DMS53 treated with DMSO at 0.1 percent for 48 hours (cell line): ENCODE results near the gene MAPK8.

Experiments
- DNase-seq: peaks from one replicate; lab custom pipeline; 2025; ENCODE audit not compliant: unreplicated experiment; lab: John Stamatoyannopoulos, UW

MAPK8 gene

DNA sequence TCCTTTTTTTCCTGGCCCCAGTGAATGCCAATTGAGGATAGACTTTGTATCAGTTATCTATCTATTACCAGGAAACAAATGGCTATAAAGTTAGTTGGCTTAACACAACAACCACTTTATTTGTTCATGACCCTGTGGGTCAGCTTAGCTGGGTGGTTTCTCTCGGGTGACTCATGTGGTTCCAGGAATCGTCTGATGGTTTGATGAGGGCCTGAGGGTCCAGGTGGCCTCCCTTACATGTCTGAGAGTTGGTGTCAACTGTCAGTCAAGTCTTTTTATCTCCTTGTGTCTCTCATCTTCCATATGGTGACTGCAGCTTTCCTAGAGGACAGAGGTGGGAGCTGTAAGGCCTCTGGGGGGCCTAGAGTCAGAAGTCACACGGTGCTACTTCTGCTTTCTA, 15.3 kb upstream of the MAPK8 start:
- no peak for DNase-seq

DNA sequence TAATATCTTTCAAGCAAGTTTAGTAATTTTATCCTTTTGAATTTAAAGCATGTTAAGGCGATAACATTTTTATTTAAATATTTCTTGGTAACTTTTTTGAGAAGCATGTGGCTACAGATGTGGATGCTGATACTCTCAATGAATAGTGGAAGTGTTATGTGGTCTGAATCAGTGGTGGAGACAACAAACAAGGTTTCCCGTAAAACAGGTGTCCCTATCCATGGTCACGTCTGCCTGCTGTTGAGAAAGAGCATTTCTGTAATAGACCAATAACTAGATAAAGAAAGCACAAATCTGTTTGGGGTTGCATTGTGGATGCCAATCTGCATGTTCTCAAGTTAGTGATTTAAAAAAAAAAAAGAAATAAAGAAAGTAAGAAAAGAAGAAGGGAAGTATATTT, 13.9 kb upstream of the MAPK8 start:
- no peak for DNase-seq

DNA sequence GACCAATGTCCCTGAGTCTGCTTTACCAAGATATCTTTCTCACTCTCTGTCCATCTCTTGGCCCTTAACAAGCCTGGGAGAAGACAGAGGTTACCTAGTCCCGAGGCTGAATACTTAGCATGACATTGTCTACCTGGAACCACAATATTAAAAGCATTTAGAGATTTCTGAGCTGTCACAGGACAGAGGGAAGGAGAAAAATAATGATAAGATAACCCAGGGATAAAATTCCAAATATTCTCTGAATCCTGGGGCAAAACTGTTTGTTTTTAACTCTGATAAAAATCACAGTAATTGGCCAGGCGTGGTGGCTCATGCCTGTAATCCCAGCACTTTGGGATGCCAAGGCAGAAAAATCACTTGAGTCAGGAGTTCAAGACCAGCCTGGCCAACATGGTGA, 12.0 kb upstream of the MAPK8 start:
- DNase-seq = no peak

DNA sequence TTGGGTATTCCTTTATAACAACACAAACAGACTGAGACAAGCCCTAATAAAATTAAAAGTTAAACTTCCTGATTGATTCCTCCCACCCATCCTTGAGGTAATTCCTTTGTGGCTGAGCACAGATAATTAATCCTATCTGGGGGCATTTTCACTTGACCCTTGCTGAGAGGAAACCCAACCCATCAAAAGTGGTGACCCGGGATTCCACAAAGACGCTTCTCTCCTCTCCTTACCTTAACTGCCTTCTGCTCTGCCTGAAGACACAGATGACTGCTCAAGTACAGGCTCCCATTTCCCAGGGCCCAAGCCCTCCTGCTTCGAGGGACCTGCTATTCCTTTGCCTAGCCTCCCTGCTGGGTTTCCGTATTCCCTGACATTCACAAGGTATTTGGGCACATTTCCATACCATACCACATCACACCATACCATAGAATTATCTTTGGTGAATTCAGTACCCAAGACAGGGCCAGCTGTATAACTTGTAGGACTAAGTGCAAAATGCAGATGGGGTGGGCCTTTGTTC, 9.8 kb upstream of the MAPK8 start:
- no peak for DNase-seq

DNA sequence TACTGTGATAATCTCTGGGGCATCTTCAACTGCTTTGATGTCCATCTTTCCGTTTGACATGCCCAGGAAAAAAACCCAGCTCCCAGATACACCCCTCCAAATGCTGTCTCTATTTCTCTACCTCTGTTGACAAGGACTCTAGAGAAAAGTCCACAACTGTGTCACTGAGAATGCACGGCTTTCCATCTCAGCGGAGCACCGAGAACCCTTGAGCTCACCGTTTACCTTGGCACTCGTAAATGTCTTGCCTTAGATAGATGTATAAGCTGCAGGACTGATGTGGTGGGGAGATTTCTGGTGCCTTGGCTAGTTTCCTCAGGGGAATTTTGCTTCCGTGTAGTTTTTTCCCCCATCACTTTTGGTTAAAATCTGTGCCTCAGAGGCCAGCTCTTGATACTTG, 7.4 kb upstream of the MAPK8 start:
- no peak for DNase-seq

DNA sequence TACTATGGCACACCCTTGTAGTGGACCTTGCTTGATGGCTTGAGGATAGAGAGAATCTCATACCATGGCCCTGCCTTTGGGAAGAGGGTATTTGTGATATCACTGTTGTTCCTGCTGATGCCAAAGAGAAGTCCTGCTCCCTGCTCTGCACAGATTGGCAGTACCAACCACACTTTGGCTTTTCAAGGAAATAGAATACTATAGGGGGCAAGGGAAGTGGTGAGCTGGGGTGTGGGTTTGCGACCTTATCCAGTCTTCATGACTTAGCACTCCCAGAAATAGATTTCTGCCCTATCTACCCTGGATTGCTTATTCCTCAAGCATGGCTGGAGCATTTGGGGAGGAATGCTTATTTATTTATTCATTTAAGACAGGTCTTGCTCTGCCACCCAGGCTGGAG, 6.8 kb upstream of the MAPK8 start:
- DNase-seq = no peak

DNA sequence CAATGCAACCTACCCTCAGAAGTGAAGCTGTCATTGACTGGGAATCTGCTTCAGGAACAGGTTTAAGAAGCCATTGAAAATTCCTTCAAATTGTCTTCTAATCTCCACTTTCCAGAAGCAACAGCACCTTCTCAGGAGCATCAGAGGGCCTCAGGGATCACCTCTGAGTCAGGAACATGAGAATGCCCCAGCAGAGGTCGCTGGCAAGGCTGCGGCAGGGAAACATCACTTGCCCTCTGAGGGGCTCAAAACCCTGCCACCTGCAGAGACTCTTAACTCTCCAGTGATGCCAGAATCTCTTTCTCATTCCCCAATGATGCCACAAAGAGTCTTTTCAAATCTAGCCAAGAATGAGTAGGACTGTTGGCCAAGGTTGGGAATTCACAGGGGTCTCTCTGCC, 5.9 kb upstream of the MAPK8 start:
- no peak for DNase-seq

DNA sequence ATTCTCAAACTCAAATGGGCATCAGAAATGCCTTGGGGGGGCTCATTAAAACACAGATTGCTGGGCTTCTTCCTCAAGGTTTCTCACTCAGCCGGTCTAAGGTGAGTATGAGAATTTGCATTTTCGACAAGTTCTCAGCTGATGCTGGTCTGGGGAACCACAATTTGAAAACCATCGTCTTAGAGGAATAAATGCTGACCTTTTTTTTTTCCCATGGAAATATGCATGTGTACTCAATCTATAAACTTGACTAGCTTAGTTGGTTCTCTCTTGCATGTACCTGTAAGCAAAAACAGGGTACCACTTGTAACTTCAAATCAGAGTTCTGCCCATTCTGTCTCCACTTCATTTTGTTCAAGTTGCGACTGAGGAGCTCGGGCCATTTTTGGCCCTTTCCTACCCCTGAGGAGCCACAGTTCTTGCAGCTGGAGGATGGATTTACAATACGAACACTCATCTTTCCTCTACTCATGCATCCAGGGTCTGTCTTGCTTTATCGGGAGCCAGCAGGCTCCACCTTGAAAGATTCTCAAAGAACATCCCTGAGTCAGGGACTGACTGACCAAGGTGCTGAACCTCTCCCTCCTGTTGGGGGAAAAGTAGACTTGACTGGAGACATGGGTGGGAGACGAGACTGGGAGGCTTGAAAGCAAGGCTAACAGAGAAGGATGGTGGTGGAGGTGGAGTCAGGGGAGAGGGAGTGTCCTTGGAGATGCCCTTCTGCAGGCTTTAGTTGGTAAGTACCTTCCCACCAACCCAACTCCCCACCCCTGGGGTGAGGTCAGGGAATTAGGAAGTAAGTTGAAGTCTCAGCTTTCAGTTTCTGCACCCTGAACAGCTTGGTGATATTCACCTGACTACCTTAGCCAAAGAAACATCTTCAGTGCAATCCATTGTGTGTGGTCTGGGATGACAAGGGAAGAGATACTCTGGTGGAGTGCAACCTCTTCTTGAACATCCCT, 3.7 kb upstream of the MAPK8 start:
- DNase-seq = no peak

DNA sequence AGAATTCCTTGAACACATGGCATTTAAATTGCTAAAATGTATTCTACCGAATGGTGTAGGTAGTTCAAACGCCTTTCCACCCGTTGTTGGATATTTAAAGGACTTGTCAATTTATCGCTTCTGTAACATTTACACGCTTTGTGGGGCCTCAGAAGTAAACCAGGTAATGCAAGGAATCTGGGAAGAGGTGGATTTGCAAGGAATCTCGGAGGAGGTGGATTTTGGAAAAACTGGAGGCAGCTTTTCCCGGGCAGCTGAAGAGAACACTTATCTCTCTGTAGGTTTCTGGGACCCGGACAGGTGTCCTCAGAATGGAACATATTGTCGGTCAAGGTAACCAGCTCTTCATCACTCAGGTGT, 592 bp upstream of the MAPK8 start:
- DNase-seq = no peak

DNA sequence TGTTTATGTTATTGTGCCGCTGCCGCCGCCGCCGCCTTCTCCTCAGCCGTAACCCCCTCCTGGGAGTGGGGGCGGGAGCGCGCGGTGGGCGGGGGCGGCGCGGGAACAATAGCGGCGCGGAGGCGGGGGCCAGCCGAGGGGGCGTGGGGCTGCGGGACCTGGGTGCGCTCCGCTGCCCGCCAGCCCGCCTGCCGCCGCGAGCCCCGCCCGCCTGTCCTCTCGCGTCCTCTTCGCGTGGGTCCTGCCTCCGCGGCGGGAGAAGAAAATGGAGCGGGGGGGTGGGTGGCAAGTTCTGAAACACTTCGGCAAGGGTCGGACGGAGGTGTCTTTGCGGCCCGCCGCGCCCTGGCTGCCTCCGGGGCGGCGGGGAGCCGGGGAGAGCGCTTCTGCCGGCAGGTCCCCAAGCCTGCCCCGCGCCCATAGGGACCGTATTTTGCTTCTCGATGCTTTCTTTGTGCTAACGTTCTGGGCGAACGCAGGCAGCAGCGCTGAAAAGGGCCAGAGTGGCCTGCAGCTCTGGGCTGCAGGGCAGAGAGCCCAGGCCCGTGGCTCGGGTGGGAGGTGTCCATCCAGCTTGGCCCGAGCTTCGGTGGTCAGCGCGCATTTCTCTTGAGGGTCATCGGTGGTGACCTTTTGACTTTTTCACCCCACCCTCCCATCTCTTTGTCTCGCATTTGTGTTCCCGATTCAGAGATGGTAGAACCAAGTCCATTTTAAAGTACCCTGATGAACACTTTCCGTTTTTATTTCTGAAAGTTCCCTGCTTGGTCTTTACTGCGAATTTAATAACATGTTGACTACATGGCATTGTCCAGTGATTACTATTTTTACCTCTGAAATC, 613 bp downstream of the MAPK8 start:
- peak; percentile 22 for DNase-seq

DNA sequence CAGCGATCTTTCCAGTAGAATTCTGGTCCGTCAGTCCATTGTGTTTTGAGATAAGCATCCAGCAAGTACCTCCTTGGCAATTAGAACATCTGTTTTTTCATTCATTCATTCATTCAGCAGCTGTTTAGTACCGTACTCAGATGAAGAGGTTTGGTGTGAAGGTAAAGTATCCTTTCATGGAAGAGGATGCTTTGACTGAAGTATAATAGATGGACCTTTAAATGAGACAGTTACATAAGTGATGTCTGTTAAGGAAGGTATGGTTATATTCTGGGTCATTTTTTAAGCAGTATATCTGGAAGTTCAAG, 1.2 kb downstream of the MAPK8 start:
- no peak for DNase-seq

DNA sequence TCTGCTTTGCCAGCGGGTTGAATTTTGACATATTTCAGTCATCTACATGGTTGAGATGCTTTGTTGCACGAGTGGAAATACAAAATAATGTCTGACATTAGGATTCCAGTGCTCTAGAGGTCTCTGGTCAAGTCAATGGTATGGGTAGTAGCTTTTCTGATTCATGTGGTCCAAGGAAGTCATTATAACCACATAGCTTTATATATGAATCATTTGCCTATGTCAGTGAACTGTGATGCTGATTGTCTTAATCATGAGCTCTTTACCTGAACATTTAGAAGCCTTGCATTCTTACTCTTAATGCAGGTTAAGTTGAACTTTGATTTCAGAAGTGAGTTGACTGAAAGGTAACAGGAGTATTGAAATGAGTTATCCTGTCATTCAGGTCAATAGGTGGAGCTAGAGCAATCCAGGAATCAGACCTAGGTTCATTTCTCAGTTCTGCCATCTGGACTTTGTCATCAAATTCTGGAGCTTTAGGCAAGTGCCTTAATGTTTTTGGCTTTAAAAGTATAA, 3.3 kb downstream of the MAPK8 start:
- DNase-seq = peak; percentile 19

DNA sequence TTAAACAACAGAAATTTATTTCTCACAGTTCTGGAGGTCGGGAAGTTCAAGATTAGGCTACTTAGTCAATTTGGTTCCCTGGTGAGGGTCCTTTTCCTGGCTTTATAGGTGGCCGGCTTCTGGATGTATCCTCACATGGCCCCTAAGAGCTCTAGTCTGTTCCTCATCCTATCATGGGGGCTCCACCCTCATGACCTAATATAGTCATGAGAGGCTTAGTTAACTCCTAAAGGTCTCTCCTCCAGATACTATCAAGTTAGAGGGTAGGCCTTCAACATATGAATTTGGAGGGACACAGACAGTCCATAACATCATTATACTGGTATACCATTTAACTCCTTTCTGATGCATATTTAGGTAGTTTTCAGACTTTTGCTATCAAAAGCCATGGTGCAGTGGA, 7.6 kb downstream of the MAPK8 start:
- DNase-seq = no peak

DNA sequence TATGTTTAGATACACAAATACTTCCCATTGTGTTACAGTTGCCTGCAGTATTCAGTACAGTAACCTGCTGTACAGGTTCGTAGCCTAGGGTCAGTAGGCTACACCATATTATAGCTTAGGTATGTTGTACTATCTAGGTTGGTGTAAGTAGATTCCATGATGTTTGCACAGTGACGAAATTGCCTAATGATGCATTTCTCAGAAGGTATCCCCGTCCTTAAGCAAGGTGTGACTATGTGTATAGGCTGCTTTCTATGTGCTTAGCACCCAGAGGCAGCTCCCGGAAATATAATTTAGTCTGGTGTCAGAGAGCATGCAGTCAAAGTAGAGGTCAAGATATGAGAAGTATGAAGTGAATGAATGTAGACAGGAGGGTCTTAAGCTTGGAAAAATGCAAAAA, 9.8 kb downstream of the MAPK8 start:
- DNase-seq = no peak

DNA sequence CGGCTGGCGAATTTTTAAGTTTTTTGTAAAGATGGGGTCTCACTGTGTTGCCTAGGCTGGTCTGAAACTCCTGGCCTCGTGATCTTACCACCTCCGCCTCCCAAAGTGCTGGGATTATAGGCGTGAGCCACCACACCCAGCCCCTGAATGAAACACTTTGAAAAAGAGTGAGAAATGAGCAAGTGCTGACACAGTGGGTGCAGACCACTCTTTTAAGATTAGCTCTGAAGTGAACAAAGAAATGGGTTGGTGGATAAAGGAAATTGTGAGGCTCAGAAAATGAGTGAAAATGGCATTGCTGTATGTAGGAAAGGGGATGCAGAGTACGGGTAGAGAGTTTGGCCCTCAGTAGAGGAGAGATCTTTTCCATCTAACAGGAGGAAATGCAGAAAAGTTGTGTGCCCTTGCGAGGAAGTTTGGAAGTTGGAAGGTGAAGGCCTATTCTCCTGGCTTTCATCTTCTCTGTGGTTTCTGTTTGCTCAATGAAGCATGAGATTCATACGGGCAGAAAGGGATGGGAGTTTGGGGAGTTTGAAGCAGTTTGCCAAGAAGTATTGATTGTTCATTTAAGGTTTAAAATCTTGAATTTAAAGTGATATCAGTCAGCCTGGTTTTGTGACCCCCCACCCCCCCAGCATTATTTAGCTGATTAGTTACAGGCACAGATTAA, 11.0 kb downstream of the MAPK8 start:
- DNase-seq = no peak

DNA sequence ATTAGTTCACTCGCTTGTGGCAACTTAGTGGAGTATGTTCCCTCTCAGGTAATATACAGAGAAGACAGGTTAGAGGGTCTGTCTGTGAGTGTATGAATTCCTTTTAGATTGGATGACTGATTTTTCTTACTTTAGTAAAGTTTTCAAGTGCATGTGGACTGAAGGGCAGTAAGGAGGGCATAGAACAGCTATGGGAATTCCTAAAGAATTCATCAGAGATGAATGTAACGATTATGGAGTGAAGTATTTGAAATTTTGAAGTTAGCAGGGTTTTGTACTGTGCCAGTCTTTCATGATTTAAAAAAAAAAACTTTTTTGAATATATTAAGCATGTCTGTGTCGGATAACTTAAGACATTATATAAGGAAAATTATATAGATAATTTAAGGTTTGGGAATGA, 15.5 kb downstream of the MAPK8 start:
- DNase-seq = no peak

DNA sequence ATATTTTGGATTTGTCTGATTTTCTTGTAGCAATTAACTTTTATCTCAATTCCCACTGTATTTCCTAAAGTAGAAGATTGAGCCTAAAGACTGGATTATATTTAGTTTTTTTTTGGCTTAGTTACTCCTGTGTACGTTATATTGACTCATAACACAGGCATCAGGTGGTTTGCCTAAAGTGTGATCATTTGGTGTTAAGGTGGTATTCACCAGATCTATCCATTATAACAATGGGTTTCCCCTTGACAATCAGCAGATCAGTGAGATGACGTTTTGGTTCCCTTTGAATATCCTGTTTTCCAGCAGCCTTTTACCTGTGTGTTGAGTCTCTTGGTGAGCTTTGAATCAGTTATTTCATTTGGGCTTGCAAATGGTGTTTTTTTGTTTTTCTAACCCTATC, 18.1 kb downstream of the MAPK8 start:
- DNase-seq = no peak

DNA sequence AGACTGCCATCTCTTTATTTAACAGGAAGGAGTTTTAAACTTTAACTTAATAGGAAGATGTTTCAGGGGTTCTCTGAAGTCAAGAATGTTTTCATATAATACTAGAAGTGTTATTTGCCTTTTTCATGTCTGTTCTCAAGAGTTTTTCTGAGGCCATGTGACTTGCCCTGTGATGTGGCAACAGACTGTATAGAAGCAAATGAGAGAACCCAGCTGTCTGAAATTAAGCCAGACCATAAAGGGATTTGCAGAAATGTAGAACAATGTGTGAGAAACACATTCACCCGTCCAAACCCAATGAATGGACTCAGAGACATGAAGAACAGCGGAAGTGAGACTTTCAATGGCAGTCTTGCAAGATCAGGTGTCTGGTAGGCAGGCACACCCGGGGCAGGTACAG, 23.8 kb downstream of the MAPK8 start:
- DNase-seq = no peak

DNA sequence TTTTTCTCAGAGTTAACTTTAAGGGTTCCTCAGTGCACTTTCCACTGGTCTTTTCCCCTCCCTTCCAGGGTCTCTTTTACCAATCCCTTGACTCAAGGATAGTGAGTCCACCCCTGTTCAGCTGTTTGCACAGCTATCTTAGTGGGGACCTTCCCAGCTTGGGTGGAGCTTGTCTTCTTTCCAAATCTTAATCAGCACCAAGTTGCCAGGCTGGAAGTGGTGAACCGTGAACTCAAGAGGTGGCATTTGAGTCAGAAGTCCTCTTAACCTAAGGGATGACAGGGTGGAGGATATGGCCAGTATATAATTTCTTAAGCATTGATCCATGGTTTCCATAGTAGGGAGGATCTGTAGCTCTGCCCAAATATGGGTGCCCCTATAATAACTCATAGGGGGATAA, 25.0 kb downstream of the MAPK8 start:
- no peak for DNase-seq

DNA sequence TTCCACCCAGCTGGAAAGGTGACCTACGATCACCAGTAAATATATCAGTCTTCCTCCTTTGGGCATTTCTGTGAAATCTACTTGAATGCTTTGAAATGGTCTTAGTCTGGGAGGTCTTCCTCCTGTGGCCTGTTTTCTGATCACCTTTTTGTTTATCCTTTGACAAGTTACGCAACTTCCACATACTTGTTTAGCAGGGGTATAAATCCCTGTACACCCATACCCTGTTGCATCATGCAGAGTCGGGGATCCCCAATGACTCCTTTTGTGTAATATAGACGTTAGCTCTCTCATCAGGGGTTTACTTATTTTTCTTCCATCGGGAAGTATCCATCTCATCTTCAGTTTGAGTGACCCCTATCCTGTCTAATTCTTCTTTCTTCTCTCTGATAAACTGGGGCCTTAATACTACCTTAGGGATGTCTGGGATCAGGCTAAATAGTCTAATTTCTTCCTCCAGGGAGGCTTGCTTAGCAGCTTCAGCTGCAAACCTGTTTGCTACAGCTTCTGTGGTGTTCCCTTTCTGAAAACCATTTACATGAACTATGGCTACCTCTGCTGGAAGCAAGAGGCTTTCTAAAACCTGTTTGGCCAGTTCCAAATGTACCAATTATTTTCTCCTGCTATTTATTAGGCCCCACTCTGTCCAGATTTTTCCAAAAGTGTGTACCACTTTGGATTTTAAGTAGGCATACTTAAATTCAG, 25.8 kb downstream of the MAPK8 start:
- DNase-seq = peak; percentile 3

DNA sequence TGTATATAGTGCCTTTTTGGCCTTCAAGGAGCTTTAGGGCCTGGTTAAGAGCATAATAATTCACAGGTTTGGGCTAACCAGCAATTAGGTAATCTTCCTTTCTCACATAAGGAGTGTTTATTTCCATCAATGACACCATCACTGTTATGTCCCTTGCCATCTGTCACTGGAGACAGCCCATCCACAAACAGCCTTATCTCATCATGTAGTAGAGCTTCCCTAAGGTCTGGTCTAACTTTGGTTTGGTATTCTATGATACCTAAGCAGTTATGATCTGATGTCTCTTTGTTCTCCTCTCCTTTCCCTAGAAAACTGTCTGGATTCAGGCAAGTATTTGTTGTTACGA, 26.4 kb downstream of the MAPK8 start:
- no peak for DNase-seq
